Stimulated activated naive B cell treated with anti-CD40 and anti-IgM and Interleukin-4, amounts not matched to agents 10 μg/mL and 1 μg/mL and 100 μg/mL, for 72 hours (primary cell): ENCODE measurements around the gene EFEMP2.
A peak's percentile ranks its signal among the peaks of the same experiment; 100 is the strongest.

Experiments
- ATAC-seq, 2 donors: fragments of 150-1000 bp; cut with Tn5 transposase; replicated peaks; 2 replicates each; pipeline ENCODE4 v1.10.0; 2021; ENCODE audit warnings: moderate library complexity in 1 of 2
- DNase-seq: peaks from one replicate; pipeline ENCODE4 v3.0.0; 2021
- H3K27ac Mint-ChIP-seq: one replicate; pipeline ENCODE4 v1.8.0; 2022; ENCODE audit warnings: mild to moderate bottlenecking, mixed read lengths
- H3K27me3 Mint-ChIP-seq, 2 donors: one replicate each; pipeline ENCODE4 v1.8.0; 2022; ENCODE audit warnings: mixed read lengths in 2 of 2
- H3K36me3 Mint-ChIP-seq, 2 donors: one replicate each; pipeline ENCODE4 v1.8.0; 2022; ENCODE audit warnings: mixed read lengths in 2 of 2, mild to moderate bottlenecking in 1 of 2
- H3K4me1 Mint-ChIP-seq, 2 donors: one replicate each; pipeline ENCODE4 v1.8.0; 2022; ENCODE audit warnings: mixed read lengths in 2 of 2, mild to moderate bottlenecking in 1 of 2
- H3K4me3 Mint-ChIP-seq, 2 donors: one replicate each; pipeline ENCODE4 v1.8.0; 2022; ENCODE audit warnings: mild to moderate bottlenecking in 2 of 2, mixed read lengths in 2 of 2, moderate library complexity in 1 of 2
- H3K9me3 Mint-ChIP-seq, 2 donors: one replicate each; pipeline ENCODE4 v1.8.0; 2022; ENCODE audit warnings: mixed read lengths in 2 of 2, mild to moderate bottlenecking in 1 of 2

The EFEMP2 gene

GRCh38 chr11:65884716-65885092 is 12.1 kb upstream of the EFEMP2 start:
- peaks cover 33 to 51% of the 10 kb centered on the region in 2 donors for H3K36me3 Mint-ChIP-seq
- ATAC-seq (peak; percentile 54 to 55), DNase-seq (peak; percentile 70)
- no peaks in the 10 kb centered on the region for H3K9me3 Mint-ChIP-seq
- no peaks in the 10 kb centered on the region for H3K27me3 Mint-ChIP-seq
- no peak overlapping the region for H3K4me3 Mint-ChIP-seq
- H3K4me1 Mint-ChIP-seq = peaks cover 37 to 65% of the 10 kb centered on the region in 2 donors
- no peak overlapping the region for H3K27ac Mint-ChIP-seq

- peaks cover 35 to 60% of the 10 kb centered on the region in 2 donors for H3K4me1 Mint-ChIP-seq
- H3K27ac Mint-ChIP-seq = no peak overlapping the region
Measured at GRCh38 chr11:65883786-65884715, 11.5 kb upstream of the EFEMP2 start.

GRCh38 chr11:65883058-65883761 is 10.6 kb upstream of the EFEMP2 start:
- peaks cover 33 to 49% of the 10 kb centered on the region in 2 donors for H3K36me3 Mint-ChIP-seq
- H3K4me1 Mint-ChIP-seq = peaks cover 31 to 52% of the 10 kb centered on the region in 2 donors
- H3K27me3 Mint-ChIP-seq = no peaks in the 10 kb centered on the region
- DNase-seq (no peak), ATAC-seq (no peak)
- H3K9me3 Mint-ChIP-seq = no peaks in the 10 kb centered on the region
- no peak overlapping the region for H3K27ac Mint-ChIP-seq
- H3K4me3 Mint-ChIP-seq = no peak overlapping the region

More at GRCh38 chr11:65883786-65884715, 11.5 kb upstream of the EFEMP2 start:
- H3K9me3 Mint-ChIP-seq = no peaks in the 10 kb centered on the region
- H3K4me3 Mint-ChIP-seq = no peak overlapping the region
- DNase-seq = no peak
- H3K27me3 Mint-ChIP-seq = no peaks in the 10 kb centered on the region
- ATAC-seq = no peak
- peaks cover 33 to 51% of the 10 kb centered on the region in 2 donors for H3K36me3 Mint-ChIP-seq

- Mint-ChIP-seq H3K36me3 (peaks cover 31 to 47% of the 10 kb centered on the region in 2 donors), H3K4me1 (peaks cover 28 to 44% of the 10 kb centered on the region in 2 donors), H3K27me3 (no peaks in the 10 kb centered on the region), H3K27ac (no peak overlapping the region), H3K4me3 (no peak overlapping the region), H3K9me3 (no peaks in the 10 kb centered on the region)
- DNase-seq = no peak
- ATAC-seq = no peak
Measured at GRCh38 chr11:65882120-65883057, 9.8 kb upstream of the EFEMP2 start.

- DNase-seq (no peak), ATAC-seq (no peak)
- Mint-ChIP-seq H3K36me3 (peaks cover 22 to 39% of the 10 kb centered on the region in 2 donors), H3K4me3 (peak overlapping the region in 1 of 2 donors; percentile 23), H3K27me3 (no peaks in the 10 kb centered on the region), H3K27ac (no peak overlapping the region), H3K9me3 (no peaks in the 10 kb centered on the region), H3K4me1 (peaks cover 18 to 31% of the 10 kb centered on the region in 2 donors)
Measured at GRCh38 chr11:65880844-65881421, 8.3 kb upstream of the EFEMP2 start.

- Mint-ChIP-seq H3K27me3 (no peaks in the 10 kb centered on the region), H3K27ac (no peak overlapping the region), H3K36me3 (peaks cover 18 to 35% of the 10 kb centered on the region in 2 donors), H3K4me1 (peaks cover 15 to 26% of the 10 kb centered on the region in 2 donors), H3K9me3 (no peaks in the 10 kb centered on the region), H3K4me3 (no peak overlapping the region)
- DNase-seq = no peak
- ATAC-seq = no peak
Measured at GRCh38 chr11:65880027-65880426, 7.4 kb upstream of the EFEMP2 start.

GRCh38 chr11:65879617-65880016 is 7.0 kb upstream of the EFEMP2 start, which contains the start of gene CTSW:
CTSW (plus strand) TSS chr11:65879837; CDS start chr11:65879855, 18 bp downstream.
- DNase-seq (no peak), ATAC-seq (peak in 1 of 2 donors; percentile 23)
- Mint-ChIP-seq H3K36me3 (peaks cover 16 to 31% of the 10 kb centered on the region in 2 donors), H3K4me3 (peak within 1 kb of the TSS in 1 of 2 donors; percentile 23), H3K27me3 (no peaks in the 10 kb centered on the region), H3K4me1 (peaks cover 11 to 21% of the 10 kb centered on the region in 2 donors), H3K9me3 (no peaks in the 10 kb centered on the region), H3K27ac (peak within 1 kb of the TSS; percentile 37)

- ATAC-seq (peak; percentile 78 to 89), DNase-seq (peak; percentile 93)
- H3K4me1 Mint-ChIP-seq = peaks cover 23 to 28% of the 10 kb centered on the region in 2 donors
- peaks cover 0 to 2% of the 10 kb centered on the region in 2 donors for H3K36me3 Mint-ChIP-seq
- H3K27ac Mint-ChIP-seq = peak overlapping the region; percentile 93
- no peaks in the 10 kb centered on the region for H3K9me3 Mint-ChIP-seq
- H3K27me3 Mint-ChIP-seq = peaks cover 0 to 8% of the 10 kb centered on the region in 2 donors
- peak overlapping the region; percentile 85 to 86 for H3K4me3 Mint-ChIP-seq
Measured at GRCh38 chr11:65873318-65874156, 937 bp upstream of the EFEMP2 start.

- ATAC-seq = no peak
Measured at GRCh38 chr11:65871811-65872548, 620 bp downstream of the EFEMP2 start.

GRCh38 chr11:65870706-65871681 is 1.6 kb downstream of the EFEMP2 start:
- no peak for DNase-seq

More at GRCh38 chr11:65871811-65872548, 620 bp downstream of the EFEMP2 start:
- Mint-ChIP-seq H3K4me3 (peak overlapping the region; percentile 56 to 60), H3K9me3 (no peaks in the 10 kb centered on the region), H3K27me3 (peaks cover 0 to 8% of the 10 kb centered on the region in 2 donors), H3K4me1 (peaks cover 23 to 28% of the 10 kb centered on the region in 2 donors), H3K27ac (peak overlapping the region; percentile 65), H3K36me3 (peaks cover 12 to 17% of the 10 kb centered on the region in 2 donors)
- no peak for DNase-seq

GRCh38 chr11:65870307-65870658 is 2.3 kb downstream of the EFEMP2 start:
- Mint-ChIP-seq H3K4me1 (peaks cover 24 to 28% of the 10 kb centered on the region in 2 donors), H3K4me3 (no peak overlapping the region), H3K9me3 (no peaks in the 10 kb centered on the region), H3K36me3 (peaks cover 19 to 29% of the 10 kb centered on the region in 2 donors), H3K27me3 (peaks cover 0 to 8% of the 10 kb centered on the region in 2 donors), H3K27ac (peak overlapping the region; percentile 70)
- no peak for ATAC-seq
- no peak for DNase-seq

More at GRCh38 chr11:65870706-65871681, 1.6 kb downstream of the EFEMP2 start:
- no peaks in the 10 kb centered on the region for H3K9me3 Mint-ChIP-seq
- ATAC-seq = peak in 1 of 2 donors; percentile 2
- peak overlapping the region; percentile 70 for H3K27ac Mint-ChIP-seq
- H3K4me3 Mint-ChIP-seq = peak overlapping the region; percentile 8 to 32
- H3K36me3 Mint-ChIP-seq = peaks cover 15 to 22% of the 10 kb centered on the region in 2 donors
- peaks cover 23 to 28% of the 10 kb centered on the region in 2 donors for H3K4me1 Mint-ChIP-seq
- peaks cover 0 to 8% of the 10 kb centered on the region in 2 donors for H3K27me3 Mint-ChIP-seq
